HG03039 (cell line): ENCODE results near the gene MAMLD1.

Experiments used
- ATAC-seq: cut with Tn5 transposase; IDR thresholded peaks from one replicate; pipeline ENCODE4 v1.9.1; 2021; ENCODE audit warnings: mild to moderate bottlenecking, moderate library complexity; ENCODE audit not compliant: unreplicated experiment

The MAMLD1 gene

GRCh38 chrX:150456466-150456865 lies 93.3 kb downstream of the MAMLD1 start:
- ATAC-seq, result no peak

DNA sequence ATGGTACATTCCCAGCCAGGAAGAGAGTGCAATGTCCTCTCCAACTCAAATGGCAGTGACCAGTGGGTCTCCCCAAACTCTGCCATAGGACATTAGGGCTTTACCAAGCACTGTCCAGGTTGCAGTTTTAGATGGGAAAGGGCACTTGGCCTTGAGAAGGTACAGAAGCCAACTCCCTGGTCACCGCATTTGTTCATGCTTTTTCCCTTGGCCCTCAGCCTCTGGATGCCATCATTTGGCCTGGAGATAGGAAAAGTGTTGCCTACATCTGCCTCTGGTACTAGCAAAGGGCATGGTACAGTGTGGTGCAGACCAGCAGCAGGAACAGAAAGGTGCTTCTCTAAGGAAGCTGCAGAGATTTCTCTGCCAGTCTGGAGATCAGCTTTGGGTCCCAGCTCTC lies 93.8 kb downstream of the MAMLD1 start:
- ATAC-seq, result no peak

DNA sequence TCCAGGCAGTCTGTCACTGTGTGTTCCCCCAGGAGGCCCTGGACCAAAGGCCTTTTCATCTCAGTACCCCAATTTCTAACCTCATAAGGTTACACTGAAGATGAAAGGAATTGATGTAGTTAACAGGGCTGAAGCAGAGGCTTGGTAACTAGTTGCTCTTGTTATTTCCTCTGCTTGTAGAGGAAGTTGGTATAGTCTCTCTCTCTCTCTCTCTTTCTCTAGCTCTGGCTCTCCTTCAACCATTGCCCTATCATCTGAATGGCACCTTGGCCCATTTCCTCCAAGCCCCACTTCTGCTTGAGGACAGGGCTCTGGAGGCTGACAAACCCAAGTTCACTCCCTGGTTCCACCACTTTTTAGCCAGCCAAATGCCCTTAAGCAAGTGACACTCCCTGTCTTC lies 96.1 kb downstream of the MAMLD1 start:
- ATAC-seq, result no peak

- ATAC-seq, result no peak
These were observed 96.9 kb downstream of the MAMLD1 start for GRCh38 chrX:150460063-150460462.

DNA sequence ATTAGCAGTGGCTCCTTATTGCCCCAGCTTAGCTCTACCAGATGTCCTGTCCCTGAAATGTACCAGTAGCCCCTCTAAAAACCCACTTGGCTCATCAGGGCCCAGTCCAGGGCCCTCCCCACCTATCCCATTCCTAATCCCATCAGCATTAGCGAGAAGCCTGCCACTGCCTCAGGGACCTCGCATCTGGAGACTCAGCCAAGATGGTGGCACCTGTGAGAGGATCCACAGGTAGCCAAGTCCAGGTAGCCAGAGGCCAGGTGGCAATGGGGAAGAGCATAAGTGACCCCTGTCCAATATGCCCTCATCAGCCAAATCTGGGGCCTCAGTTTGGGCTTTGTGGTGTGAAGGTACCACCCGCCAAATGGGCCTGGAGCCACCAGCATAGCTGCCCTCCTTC lies 97.7 kb downstream of the MAMLD1 start:
- no peak for ATAC-seq

GRCh38 chrX:150463566-150463965 lies 100.4 kb downstream of the MAMLD1 start:
- ATAC-seq, result no peak

DNA sequence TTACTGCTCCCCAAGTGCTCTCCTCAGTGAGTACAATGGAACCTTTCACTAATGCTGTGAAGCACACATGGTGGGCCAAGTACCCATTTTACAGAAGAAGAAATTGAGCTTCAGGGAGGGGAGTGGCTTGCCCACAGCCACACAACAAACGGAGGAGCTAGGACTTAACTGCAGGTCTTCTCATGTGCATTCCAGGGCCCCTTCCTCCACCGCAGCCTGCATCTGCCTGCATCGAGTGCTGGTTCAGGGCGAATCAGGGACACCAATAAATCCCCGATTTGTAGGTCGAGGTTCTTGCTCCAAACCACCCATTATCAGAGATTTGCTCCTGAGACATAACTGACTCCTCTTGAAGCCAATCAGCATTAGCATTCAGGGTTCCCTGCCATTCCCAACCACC lies 100.9 kb downstream of the MAMLD1 start:
- ATAC-seq, result no peak

- no peak for ATAC-seq
These were observed 102.2 kb downstream of the MAMLD1 start for GRCh38 chrX:150465326-150465725.

DNA sequence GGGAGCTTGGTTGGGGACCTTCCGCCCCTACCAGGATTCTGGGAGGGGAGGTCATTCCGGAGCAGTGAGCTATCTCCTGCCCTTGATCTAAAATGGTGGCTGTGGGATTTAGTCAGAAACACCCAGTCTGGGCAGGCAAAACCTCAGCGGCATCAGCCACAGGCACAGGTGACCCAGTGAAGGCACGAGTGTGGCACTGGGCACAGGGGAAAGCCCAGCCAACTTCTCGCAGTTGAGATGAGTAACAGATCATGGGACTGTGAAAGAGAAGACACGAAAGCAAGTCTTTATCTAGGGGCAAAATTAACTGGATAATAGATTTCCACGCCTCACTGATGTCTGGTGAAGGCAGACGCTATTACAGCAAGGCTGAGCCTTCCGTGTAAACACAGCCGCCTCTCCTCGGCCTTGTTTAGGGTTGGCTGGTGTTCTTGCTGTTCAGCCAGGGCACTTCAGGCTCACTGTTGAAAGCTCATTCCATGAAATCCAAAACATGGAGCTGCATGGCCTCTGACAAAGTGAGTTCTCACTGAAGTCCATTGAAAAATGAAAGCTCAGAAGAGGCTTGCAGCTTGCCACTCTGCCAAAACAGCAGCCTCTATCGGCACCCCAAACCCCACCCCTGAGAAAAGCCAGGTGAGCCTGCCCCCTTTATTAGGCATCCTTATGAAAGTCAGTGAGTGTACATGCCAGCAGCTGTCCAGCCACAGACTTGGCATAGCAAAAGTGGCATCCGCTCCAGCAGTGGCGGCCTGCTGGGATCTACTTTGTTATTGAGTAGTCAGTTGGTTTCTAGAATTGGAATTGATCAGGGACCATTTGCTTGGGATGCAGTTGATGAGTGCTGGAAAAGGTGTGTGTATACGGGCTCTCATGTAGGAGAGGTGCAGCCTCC lies 103.0 kb downstream of the MAMLD1 start:
- ATAC-seq, result no peak

DNA sequence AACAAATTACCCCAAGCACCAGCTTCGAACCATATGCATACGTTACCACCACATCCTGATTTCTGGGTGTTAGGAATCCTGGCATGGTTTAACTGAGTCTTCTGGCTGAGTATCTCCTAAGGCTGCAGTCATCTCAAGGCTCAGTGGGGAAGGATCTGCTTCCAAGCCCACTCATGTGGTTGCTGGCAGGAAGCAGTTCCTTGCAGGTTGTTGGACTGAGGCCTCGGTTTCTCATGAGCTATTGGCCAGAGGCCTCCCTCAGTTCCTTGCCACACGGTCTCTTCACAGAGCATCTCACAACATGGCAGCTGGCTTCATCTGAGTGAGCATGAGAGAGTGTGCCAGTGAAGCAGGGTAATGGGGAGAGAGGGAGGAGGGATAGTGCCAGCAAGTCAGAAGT lies 109.2 kb downstream of the MAMLD1 start:
- ATAC-seq, result no peak

DNA sequence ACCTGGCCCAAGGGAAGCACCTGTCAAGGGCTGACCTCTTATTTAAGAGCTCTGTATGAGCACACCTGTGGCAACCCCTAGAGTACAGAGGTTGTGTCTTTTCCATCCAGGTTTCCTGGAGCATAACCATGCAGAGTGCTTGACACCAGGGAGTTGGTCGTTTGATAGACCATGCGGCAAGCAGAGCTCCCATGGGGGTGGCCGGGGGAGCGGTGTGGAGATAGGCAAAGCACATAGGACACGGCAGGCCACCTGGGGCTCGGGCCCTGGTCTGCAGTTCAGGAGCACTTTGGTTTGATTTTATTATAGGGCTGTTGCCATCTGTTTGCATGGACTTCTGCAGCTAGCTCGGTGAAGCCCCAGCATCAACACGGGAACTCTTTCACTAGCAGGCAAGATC lies 110.3 kb downstream of the MAMLD1 start:
- no peak for ATAC-seq

DNA sequence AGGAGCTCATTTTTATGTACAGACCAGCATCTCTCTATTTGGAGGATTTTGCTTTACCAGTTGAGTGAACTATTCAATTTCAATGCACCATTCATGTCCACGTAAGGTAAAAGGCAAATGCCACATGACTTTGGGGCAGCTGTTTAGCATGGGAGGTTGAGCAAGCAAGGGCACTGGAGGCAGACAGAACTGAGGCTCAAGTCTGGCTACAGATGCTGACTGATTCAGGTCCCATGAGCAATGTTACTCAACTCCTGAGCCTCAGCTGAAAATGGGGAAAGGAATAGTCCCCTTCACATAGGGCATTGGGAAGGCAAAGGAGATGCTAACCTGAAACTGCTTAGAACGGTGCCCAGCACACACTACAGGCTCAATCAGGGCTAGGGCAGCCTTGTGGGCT lies 112.3 kb downstream of the MAMLD1 start:
- no peak for ATAC-seq

DNA sequence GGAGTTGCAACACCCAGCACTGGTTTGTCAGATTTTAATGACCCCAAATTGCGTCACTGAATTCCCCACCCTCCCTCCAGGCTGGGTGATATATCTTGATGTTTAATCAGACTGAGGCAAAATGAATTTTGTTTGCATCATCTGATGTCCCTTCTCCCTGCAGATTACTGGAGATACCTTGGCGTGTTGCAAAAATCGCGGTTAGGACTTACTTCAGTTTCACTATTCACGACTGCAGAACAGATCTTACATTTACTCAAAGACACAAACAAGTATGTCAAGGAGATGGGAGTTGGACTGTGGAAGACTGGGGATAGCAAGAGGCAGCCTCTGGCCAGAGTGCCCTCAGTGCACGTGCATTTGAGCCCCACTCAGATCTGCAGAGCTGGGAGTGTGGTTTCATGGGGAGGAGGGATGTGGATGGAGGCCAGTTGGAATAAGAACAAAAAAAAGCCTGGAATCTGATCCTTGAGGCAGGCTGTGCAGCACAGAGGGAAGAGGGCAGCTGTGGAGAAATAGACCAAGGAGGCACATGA lies 113.1 kb downstream of the MAMLD1 start:
- no peak for ATAC-seq

GRCh38 chrX:150477371-150477770 lies 114.3 kb downstream of the MAMLD1 start:
- no peak for ATAC-seq

GRCh38 chrX:150478496-150479492 lies 115.7 kb downstream of the MAMLD1 start:
- no peak for ATAC-seq

DNA sequence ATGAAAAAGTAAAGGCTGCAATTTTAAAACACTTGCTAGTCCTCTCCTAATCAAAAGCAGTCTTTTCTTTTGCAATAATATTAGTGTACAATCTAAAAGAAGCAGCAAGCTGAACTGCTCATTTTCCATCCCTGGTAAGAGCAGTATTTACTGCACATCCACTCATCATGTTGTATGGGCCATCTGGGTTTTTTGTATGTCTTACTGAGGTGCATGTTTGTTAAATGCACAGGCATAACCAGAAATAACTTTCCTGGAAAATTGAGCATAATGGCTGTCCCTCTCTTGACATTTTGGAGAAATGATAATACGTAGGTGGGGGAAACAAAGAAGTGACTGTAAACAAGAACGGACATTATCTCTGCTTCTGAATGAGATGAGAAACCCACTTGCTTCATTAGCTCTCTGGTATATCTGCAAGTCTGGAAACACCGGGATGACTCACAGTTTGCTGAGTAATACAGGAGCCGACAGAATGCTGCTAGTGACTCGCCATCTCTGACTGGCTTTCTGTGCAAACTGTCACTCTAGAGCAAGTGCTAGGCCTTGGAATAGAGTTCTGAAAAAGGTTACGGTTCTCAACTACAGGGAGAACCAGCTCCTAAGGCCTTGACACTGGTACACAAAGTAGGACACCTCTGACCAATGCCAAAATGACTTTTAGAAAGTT lies 119.6 kb downstream of the MAMLD1 start:
- peak; percentile 85 for ATAC-seq

DNA sequence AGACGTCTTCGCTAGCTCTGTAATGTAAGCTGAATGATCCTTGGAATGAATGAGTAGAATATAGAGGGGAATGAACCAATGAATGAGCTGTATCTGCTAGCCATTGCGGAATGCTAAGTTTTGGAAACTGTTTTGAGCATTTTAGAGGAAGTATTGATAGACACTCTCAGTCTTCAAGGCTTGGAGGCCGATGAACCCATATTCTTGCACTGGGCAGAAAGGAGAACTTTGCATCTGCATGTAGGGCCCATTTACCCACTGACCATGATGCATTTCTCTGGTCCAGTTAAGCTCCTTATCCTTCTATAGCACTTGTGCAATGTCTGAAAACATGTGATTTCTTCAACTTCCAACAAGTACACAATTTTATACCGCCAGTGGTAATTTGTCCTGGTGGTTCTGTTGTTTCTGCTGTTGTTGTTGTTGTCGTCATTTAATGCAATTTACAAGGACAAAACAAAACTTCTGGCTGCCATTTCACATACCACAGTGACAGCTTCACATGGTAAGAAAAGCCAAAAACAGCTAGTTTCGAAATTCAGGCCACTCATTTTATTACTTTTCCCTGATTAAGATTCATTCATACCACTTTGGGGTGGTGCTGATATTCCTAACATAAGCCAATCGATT lies 120.4 kb downstream of the MAMLD1 start:
- ATAC-seq, result no peak

DNA sequence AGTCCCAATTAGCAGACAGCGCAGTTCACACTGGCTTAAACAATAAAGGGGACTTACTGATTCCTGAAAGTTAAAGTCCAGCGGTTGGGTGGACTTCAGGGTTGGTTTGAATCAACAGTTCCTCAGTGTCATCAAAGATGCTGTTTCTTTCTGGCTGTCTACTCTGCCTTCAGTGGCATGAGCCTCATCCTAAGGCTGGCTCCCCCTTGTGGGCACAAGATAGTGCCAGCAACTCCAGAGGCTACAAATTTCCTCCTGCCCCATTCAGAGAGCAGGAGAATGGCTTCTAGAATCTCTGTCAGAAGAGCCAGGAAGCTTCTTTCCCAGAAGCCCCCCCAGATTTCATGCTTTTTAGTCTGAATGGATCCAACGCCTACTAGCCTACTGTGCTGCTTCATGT lies 122.9 kb downstream of the MAMLD1 start:
- ATAC-seq, result no peak

DNA sequence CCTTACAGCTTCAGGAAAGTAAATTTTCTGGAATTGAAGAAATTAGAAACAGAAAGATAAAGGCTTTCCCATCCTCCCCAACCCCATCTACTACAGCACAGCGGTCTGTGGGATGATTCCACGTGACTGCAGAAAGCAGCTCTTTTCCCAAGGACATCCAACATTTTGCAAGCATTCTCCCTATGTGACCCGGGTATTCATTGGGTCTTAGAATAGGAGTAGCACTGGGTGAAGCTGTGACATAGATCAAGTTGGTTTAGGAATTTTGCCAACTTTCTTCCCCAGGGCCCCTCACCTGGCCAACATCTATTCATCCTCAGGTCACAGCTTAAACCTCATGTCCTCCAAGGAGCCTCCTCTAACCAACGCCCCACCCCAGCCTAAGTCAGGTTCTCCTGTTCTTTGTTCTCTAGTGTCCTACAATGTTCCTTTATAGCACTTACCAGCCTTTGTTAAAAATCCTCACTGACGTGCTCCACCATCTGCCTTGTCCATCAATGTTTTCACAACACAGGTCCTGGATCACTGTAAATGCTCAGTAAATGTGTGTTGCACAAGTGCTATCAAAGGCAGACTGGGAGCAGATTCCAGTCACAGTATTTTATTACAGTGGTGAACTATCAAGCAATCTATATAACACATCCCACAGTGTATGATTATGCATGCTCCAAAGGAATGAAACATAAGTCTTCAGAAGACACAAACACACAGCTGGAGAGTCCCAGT lies 124.4 kb downstream of the MAMLD1 start:
- no peak for ATAC-seq
